HEK293 (cell line): ENCODE measurements around the gene ELMO1.

Source experiments
- CTCF ChIP-seq: fragments of 450-650 bp; formaldehyde crosslinking; IDR thresholded peaks from 2 replicates; pipeline ENCODE4 v1.5.1; 2016; ENCODE audit warnings: missing biosample characterization, missing genetic modification characterization
- KLF16 ChIP-seq: fragments of 450-650 bp; formaldehyde crosslinking; IDR thresholded peaks from 2 replicates; pipeline ENCODE4 v1.5.1; 2017; ENCODE audit warnings: missing biosample characterization, missing genetic modification characterization
- TCF7L2 ChIP-seq: IDR thresholded peaks from 2 replicates; pipeline ENCODE4 v1.6.1; 2011; ENCODE audit warnings: low read depth, mild to moderate bottlenecking, inconsistent platforms, low read length, moderate library complexity, borderline replicate concordance
- ZBTB21 ChIP-seq: fragments of 450-650 bp; formaldehyde crosslinking; IDR thresholded peaks from 2 replicates; pipeline ENCODE4 v1.5.1; 2017; ENCODE audit warnings: missing biosample characterization, missing genetic modification characterization
- ZBTB26 ChIP-seq: fragments of 450-650 bp; formaldehyde crosslinking; optimal IDR thresholded peaks from 2 replicates; pipeline ENCODE3; 2016; ENCODE audit warnings: missing biosample characterization, mild to moderate bottlenecking, missing genetic modification characterization
- ZNF76 ChIP-seq: fragments of 450-650 bp; formaldehyde crosslinking; IDR thresholded peaks from 2 replicates; pipeline ENCODE4; 2016; ENCODE audit warnings: low read depth, missing biosample characterization, missing genetic modification characterization, borderline replicate concordance

- TF ChIP-seq ZBTB26 (tag by site-specific recombination): no peak
- no peak for TF ChIP-seq ZBTB21
- no peak for TF ChIP-seq CTCF (tag by site-specific recombination)
- TF ChIP-seq TCF7L2: no peak
- TF ChIP-seq KLF16 (tag by site-specific recombination): no peak
- no peak for TF ChIP-seq ZNF76 (tag by site-specific recombination)
Measured at GRCh38 chr7:36916619-36917018, 532.0 kb downstream of the ELMO1 start.
